H54 (cell line): Measurements from ENCODE around the gene SLC28A1.
"Not testable (repeated sequence)": the region's sequence is repeated elsewhere in the genome, so short reads cannot be mapped to it uniquely, and the experiment has no call there.

Experiments used
- DNase-seq: peaks from one replicate; pipeline ENCODE4 v3.0.0; 2011; ENCODE audit warnings: low spot score, mixed read lengths; ENCODE audit not compliant: insufficient read length
- FAIRE-seq: peaks from 3 replicates; lab custom pipeline; 2011; peaks lifted over from hg19 to GRCh38; lab: Jason Lieb, UNC
- POLR2A ChIP-seq: IDR thresholded peaks from 2 replicates; pipeline ENCODE4 v1.6.1; 2011; ENCODE audit warnings: low read depth, mild to moderate bottlenecking, low read length

Gene SLC28A1

DNA sequence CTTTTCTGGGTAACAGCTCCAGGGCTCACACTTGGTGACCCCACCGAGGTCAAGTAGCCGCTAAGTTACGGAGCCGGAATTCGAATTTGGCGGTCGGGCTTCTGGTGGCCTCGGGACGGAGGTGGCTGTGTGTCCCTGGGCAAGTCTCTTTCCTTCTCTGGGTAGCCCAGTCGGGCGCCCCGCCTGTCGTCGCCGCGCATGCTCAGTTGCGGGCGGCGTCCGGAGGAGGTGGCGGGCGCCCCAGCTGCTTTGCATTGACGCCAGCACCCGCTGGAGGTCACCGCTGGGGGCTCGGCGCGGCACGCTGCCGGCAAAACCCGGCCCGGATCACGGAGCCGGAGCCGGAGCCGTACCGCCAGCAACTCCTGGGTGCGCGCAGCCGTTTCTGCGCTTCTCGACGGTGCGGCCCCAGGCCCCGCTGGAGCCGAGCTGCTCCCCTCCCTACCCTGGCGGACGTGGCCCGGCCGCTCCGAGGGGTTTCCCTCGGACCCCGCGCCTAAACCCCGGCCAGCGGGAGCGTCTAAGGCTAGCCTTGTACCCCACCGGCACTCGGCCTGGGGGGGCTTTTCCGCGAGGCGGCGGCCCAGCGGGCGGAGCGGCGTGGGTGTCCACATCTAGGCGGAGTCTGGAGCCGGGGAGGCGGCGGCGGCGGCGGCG is 96.7 kb downstream of the SLC28A1 start:
- FAIRE-seq (no peak), DNase-seq (peak; percentile 78)
- no peak; the same call in 1 of the 2 replicates for TF ChIP-seq POLR2A

DNA sequence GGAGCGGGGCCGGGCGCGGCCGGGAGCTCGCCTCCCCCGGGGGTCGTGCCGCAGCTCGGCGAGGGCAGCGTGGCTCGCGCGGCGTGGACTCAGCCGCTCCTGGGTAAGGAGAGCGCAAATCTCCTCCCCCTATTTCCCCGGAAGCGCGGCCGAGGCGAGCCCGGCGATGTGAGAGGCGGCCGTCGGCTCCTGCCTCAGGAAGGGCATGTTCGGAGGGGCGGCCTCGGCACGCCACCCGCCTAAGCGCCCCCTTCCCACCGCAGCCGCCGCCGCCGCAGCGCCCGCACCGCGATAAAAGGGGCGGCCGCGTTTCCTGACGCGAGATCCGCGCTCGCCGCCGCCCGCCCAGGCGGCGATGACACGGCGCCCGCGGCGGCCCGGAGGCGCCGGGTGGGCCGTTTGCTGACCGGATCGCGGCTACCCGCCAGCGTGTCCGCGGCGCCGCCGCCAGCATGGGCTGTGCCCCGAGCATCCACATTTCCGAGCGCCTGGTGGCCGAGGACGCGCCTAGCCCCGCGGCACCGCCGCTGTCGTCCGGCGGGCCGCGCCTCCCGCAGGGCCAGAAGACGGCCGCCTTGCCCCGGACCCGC is 97.3 kb downstream of the SLC28A1 start, which contains the start of gene PDE8A:
TSS of gene PDE8A (plus strand) at position 146 of the 590 bp plus-strand sequence. CDS start at position 453, 307 bp downstream.
- DNase-seq (peak; percentile 21), FAIRE-seq (no peak)
- TF ChIP-seq POLR2A, result peak; percentile 39

DNA sequence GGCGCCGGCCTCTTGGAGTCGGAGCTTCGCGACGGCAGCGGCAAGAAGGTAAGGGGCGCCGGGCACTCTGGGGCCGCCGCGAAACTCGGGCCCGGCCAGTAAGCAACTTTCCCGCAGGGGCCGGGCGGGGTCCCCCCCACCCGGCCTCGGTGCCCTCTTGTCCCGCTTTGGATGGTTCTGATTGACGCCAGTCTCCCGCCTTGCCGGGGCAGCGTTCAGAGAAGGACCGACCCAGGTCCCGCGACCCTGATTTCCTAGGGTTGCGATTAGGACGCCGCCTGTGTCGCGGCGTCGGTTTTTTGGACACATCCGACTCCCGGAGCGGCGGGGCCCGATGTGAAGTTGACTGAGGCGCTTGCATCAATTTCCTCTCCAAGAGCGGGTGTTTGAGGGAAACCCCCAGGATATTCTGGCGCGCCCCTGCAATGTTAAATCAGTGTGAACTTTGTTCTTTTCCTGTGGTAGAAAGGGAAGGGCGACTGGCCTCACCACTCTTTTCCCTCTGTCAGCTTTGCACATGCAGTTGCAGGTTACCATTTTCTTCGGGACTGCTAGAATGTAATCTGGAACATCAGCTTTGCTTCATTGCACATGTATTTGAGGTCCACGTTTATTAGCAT is 97.9 kb downstream of the SLC28A1 start:
- no peak for FAIRE-seq
- no peak for DNase-seq
- TF ChIP-seq POLR2A, result no peak

DNA sequence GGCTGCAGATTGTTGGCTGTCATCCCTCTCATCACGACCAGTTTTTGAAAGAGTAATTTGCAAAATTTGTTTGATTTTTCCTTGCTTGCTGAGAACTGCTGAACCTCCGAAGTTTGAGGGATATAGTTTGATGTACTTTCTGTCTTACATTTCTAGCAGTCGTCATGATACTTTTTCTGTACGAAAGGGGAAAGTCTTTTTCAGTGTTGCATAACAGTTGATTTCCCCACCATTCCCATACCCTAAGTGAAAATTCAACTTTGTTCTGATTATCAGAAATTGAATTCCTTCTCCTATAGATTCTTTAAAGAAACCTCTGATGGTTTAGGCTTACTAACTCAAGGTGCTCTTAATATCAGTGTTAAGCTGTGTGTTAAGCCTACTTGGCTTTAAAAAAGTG is 98.8 kb downstream of the SLC28A1 start:
- no peak for TF ChIP-seq POLR2A
- DNase-seq, result no peak
- FAIRE-seq, result no peak

GRCh38 chr15:84983711-84984110 is 99.2 kb downstream of the SLC28A1 start:
- TF ChIP-seq POLR2A, result no peak
- FAIRE-seq, result no peak
- DNase-seq, result no peak

DNA sequence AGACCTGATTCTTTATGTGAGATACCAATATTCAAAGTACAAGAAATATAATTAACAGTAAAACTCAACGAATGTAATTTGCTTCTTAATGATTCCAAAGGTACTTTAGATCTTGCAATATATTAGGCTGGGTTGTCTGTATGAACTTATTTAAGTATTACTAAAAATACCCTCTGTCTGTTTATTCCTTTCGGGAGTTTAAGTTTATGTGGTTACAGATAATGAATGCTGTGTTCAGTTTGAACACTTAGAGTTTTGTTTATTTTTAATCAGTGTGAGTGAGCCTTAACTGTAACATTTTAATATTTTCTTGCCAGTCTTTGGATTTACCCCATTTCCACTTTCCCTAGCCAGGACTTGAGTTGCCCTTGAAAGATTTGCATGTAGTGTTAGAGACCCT is 100.7 kb downstream of the SLC28A1 start:
- FAIRE-seq, result no peak
- DNase-seq, result no peak
- TF ChIP-seq POLR2A, result no peak

GRCh38 chr15:84987351-84987750 is 102.9 kb downstream of the SLC28A1 start:
- not testable (repeated sequence) for DNase-seq, FAIRE-seq

- no peak for TF ChIP-seq POLR2A
- FAIRE-seq (no peak), DNase-seq (no peak)
Measured at GRCh38 chr15:84987949-84988624, 103.6 kb downstream of the SLC28A1 start.

DNA sequence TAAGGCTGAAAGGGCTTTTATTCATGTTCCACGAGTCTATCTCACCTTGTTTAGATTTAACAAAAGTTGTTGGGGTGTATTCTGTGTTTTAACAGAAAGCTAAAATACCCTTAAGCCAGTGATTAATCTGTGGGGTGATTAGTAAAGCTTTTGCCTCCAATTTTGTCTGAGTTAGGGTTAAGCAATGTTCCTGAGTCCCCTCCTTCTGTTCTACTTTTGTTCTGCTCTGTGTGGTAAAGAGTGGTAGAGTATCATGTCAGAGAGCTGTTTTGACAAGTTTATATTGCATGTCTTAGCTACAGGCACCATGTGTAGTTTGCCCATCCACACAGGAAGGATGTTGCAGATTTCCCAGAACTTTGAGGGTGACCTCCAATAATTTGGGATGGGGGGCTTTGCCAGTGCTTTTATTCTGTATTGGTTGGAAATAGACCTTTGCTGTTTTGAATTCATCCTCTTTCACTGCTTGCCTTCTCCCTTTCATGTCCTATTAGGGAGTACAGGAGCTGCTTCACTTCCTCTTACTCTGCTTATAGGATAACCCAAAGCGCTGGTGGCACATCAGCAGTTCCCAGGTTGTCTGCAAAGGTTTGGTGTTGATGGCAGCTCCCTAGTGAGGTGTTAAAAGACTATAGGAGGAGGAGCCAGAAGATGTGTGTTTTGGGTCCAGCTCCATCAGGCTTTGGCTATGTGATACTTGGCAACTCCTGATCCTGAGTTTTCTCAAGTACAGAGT is 104.6 kb downstream of the SLC28A1 start:
- no peak for TF ChIP-seq POLR2A
- DNase-seq (no peak), FAIRE-seq (no peak)

- TF ChIP-seq POLR2A, result no peak
- FAIRE-seq (no peak), DNase-seq (no peak)
Measured at GRCh38 chr15:84990507-84990906, 106.0 kb downstream of the SLC28A1 start.

DNA sequence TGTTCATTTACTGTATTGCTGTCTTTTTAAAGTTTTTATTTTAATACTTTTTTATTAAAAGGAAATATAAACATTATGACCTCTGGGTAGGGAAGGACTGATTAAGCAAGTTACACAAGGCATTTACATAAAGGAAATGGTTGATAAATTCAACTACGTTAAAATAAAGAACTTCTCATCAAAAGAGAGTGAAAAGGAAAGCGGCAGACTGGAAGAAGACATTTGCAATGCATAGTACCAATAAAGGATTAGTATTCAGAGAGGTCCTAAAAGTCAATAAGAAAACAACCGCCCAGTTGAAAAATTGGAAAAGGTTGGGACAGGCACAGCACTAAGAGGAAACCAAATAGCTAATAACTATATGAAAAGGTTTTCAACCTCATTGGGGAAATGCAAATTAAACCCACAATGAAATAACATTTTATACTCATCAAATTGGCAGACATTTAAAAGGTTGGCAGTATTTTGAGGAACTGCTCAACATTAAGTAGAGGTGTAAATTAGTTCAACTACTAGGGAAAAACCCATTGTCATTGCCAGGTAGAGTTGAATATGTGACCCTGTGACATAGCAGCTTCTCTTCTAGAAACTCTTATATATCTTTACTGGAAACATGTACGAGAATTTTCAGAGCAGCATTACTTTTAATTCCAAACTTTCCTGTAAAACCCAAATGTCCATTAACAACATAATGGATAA is 106.7 kb downstream of the SLC28A1 start:
- FAIRE-seq, result no peak
- no peak for DNase-seq
- TF ChIP-seq POLR2A, result no peak

DNA sequence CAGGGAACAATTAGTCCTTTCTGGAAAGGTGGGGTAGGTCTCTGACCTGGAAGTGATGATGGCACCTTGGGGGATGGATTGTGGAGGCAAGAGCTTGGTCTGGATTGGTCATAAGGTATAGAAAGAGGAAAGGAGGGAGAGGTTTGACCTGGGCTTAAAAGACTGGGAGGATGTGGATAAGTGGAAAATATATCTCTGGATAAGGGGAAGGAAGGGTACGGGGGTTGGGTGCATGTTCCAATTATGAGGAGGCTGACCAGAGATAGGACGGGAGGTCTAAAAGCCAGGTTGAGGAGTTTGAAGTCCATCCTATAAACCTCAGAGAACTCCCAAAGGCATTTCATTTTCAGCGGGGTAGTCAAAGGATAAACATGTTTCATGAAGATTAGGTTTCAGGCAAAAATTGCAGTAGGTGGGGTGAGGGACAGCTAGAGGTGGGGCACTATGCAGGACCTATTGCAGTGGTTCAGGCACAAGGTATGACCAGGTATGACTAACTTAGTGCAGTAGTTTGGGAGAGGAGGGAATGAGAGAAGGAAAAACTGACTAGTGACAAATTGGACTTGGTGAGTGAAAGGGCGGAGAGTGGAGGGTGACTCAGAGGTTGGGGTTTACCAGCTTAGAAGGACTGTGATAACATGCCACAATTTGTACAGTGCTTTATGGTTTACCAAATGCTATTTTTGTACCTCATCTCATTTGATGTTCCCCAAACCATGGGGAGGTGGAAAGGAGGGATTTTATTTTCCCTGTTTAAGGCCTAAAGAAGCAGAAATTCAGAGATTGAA is 107.9 kb downstream of the SLC28A1 start:
- DNase-seq, result peak; percentile 13
- no peak for TF ChIP-seq POLR2A
- peak; percentile 96 for FAIRE-seq
